GM12874 (cell line): ENCODE results near the gene CCL17.

Experiments used
- CTCF ChIP-seq: IDR thresholded peaks from 2 replicates; pipeline ENCODE4 v1.5.1; 2011; ENCODE audit warnings: low read depth, mild to moderate bottlenecking, control low read depth, low read length, moderate library complexity; ENCODE audit not compliant: insufficient read depth

Gene CCL17

DNA sequence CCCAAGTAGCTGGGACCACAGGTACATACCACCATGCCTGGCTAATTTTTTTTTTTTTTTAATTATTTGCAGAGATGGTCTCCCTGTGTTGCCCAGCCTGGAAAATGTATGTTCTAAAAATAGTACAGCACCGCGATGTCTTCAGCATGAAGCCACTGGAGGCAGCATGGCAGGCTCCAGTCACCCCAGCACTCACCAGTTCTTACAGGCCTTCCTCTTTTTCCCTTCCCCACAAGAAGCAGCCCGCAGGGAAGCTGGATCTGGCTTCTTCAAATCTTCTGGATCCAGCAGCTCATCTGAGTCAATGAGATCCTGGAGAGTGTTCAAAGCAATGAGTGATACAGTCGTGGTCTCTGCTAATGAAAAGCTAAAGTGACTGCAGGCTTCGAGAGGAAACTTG lies 26.4 kb downstream of the CCL17 start:
- no peak for TF ChIP-seq CTCF

GRCh38 chr16:57432505-57432904 lies 27.9 kb downstream of the CCL17 start:
- TF ChIP-seq CTCF, result no peak

GRCh38 chr16:57432989-57433388 lies 28.4 kb downstream of the CCL17 start:
- TF ChIP-seq CTCF, result no peak

DNA sequence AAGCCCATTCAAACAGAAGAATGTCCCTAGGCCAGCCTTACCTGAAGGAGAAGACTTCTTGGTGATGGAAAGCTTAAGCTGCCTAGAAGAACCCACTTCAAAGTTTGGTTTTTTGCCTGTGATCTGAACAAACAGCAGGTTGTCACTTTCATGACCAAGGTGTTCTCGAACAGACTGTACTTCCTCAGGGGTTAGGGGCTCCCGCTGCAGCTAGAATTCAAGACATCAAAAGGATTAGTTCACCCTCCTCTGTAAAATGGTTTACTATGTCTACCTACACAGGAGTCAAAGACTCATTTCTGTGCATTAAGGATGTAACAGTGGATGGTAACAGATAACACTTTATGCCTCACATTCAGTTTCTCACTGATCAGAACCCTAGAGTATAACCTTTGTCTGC lies 29.4 kb downstream of the CCL17 start:
- no peak for TF ChIP-seq CTCF

GRCh38 chr16:57435838-57436237 lies 31.3 kb downstream of the CCL17 start:
- TF ChIP-seq CTCF, result no peak

DNA sequence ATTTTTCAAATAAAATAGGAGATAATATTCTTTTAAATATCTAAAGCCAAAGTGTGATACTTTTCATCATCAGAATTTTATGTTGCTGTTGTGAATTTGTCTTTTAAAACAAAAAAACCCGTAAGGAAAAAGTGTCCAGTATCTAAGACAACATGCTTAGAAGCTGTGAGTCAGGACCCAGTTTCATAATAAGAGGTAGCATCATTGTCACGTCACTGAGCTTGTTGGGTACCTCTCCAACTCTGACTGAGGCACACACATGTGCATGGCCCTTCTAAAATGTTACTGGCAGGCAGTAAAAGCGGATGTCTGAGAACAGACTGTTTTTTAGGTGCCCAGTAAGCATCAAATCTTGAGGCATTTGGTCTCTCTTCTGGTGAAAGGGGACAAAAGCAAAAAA lies 40.1 kb downstream of the CCL17 start:
- TF ChIP-seq CTCF, result no peak

DNA sequence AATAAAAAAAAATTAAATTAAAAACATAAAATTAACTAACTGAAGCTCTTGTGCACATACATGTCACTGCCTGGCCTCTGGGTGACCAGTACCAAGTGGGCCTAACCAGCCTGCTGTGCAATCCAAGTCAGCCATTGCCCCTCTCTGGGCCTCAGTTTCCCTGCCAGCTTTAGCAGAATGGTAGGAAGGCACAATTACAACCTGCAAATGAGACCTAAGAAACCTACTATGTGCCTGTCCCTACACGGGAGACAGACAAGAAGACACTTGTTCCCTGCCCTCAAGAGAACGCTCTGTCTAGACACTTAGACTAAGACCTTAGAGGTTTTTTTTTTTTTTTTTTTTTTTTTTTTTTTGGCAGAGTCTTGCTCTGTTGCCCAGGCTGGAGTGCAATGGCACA lies 40.9 kb downstream of the CCL17 start:
- TF ChIP-seq CTCF, result no peak
